Ovary (tissue), 9 donors: Measurements from ENCODE around the gene CHRNA1. TPM values are rescaled to one million over a fixed set of nuclear protein-coding genes. Genes with fewer than 3 reads are reported as not detected.
"Not testable (repeated sequence)": the region's sequence is repeated elsewhere in the genome, so short reads cannot be mapped to it uniquely, and the experiment has no call there.

ENCODE experiments used
- DNase-seq, 5 donors: peaks; one replicate each; pipeline ENCODE4 v3.0.0-alpha.2; 2019 to 2020
- H3K27ac ChIP-seq, 2 donors: fragments of 200-600 bp; one replicate each; pipeline versions ENCODE4 v1.5.1 to v1.8.0; 2019 to 2022
- H3K27me3 ChIP-seq: fragments of 200-600 bp; one replicate; pipeline ENCODE4 v1.8.0; 2022
- H3K36me3 ChIP-seq: fragments of 200-600 bp; sonication (generic); one replicate; pipeline ENCODE4 v1.5.1; 2019
- H3K4me1 ChIP-seq: one replicate; pipeline ENCODE4 v1.8.1; 2013; ENCODE audit warnings: mild to moderate bottlenecking, moderate library complexity; ENCODE audit not compliant: insufficient read depth
- H3K4me3 ChIP-seq: fragments of 200-600 bp; sonication (generic); one replicate; pipeline ENCODE4 v1.5.1; 2017
- H3K9me3 ChIP-seq, 2 donors: fragments of 200-600 bp in 1 of 2; sonication (generic) in 1 of 2; one replicate each; pipeline versions ENCODE4 v1.5.1 to v1.8.1; 2013 to 2019; ENCODE audit warnings: mild to moderate bottlenecking in 1 of 2, moderate library complexity in 1 of 2
- CTCF ChIP-seq, 3 donors: fragments of 450-650 bp in 2 of 3; fragments of 200-600 bp in 1 of 3; IDR thresholded peaks; one replicate each; pipeline versions ENCODE4 v1.5.1 to v1.8.0; 2016 to 2022; ENCODE audit warnings: antibody characterized with exemption in 3 of 3, mild to moderate bottlenecking in 1 of 3
- EP300 ChIP-seq: sonication (generic); formaldehyde crosslinking; IDR thresholded peaks from one replicate; pipeline ENCODE4 v1.6.1; 2017; ENCODE audit warnings: antibody characterized with exemption
- POLR2A ChIP-seq: fragments of 450-650 bp; IDR thresholded peaks from one replicate; pipeline ENCODE4 v1.6.1; 2017; ENCODE audit warnings: antibody characterized with exemption, mild to moderate bottlenecking, moderate library complexity
- WGBS, 3 donors: extraction: QIAGEN DNeasy Blood & Tissue Kit in 1 of 3; methylation state at CpG; one replicate each; pipeline versions ENCODE4 v1.1.5 to v1.1.7; 2013 to 2017; 5-methylcytosine and 5-hydroxymethylcytosine counted together
- intact Hi-C, 4 donors: fragments of 100-400 bp; cut with DNase I; formaldehyde crosslinking; loops; one replicate each; pipeline versions ENCODE4 v1.11.0 to v1.15.1; 2022 to 2023
- polyA plus RNA-seq, 2 donors: library from polyadenylated mRNA; stranded (reverse); fragments of 200-250 nt in 1 of 2; fragments of 350-450 nt in 1 of 2; fragmentation: Illumina TruSeq in 1 of 2; extraction: RNeasy Lipid Tissue Mini Kit (QIAGEN cat#74804) in 1 of 2; gene quantifications; one replicate each; pipeline ENCODE4 v1.2.3, GENCODE V29; 2013 to 2014
- total RNA-seq, 7 donors: library from RNA; depleted of rRNA in 2 of 7; stranded (reverse); fragments of >200 nt in 2 of 7; fragmentation: NEBNext Ultra II Directional in 3 of 7; extraction: Animal tissue kit (Norgen Biotek cat#: 25700) in 3 of 7; gene quantifications; one replicate each; pipeline versions ENCODE4 v1.1.0 to v1.2.4, GENCODE V29; 2016 to 2023
- donor health status: DM: no; HTN: no; CAD: no; lungs with moderate emphysema.
- donor health status: DM: no; HTN: no; CAD: no.
- donor health status: Bipolar disorder and iron deficiency.
- donor health status: DM: yes; HTN: yes; CAD: no.
- donor health status: DM: no; HTN: no; CAD: no.
- donor health status: DM: yes; HTN: yes; CAD: no.

Gene CHRNA1
- total and polyA plus RNA-seq, 9 donors = 0.05 to 1.4 (median 0.45) TPM; not detected in 6

GRCh38 chr2:174717916-174718315, 46.4 kb downstream of the CHRNA1 start:
- no peaks in the 10 kb centered on the region for H3K4me1 ChIP-seq
- 89 to 92% (median 91%) methylated on average over 3 of the region's 3 CpGs for WGBS, 3 donors
- intact Hi-C loops = no loop called here
- TF ChIP-seq CTCF (IDR thresholded peaks at IDR 0.05) (no peak), EP300 (no peak), POLR2A (no peak)
- no peaks in the 10 kb centered on the region for H3K9me3 ChIP-seq
- no peak for DNase-seq
- no peak overlapping the region for H3K4me3 ChIP-seq
- no peaks in the 10 kb centered on the region for H3K27me3 ChIP-seq
- H3K27ac ChIP-seq = no peak overlapping the region
- H3K36me3 ChIP-seq = no peaks in the 10 kb centered on the region

- Histone ChIP-seq H3K36me3 (no peaks in the 10 kb centered on the region), H3K27ac (no peak overlapping the region), H3K4me3 (no peak overlapping the region), H3K27me3 (no peaks in the 10 kb centered on the region), H3K9me3 (no peaks in the 10 kb centered on the region), H3K4me1 (no peaks in the 10 kb centered on the region)
- intact Hi-C loops = no loop called here
- TF ChIP-seq EP300 = no peak
- no peak for TF ChIP-seq POLR2A
- TF ChIP-seq CTCF (IDR thresholded peaks at IDR 0.05) = no peak
- WGBS, 3 donors = 78 to 79% (median 78%) methylated on average over 6 of the region's 6 CpGs
- no peak for DNase-seq
Measured at GRCh38 chr2:174717273-174717672, 47.0 kb downstream of the CHRNA1 start.

- H3K4me1 ChIP-seq = no peaks in the 10 kb centered on the region
- no peak overlapping the region for H3K4me3 ChIP-seq
- TF ChIP-seq EP300 (no peak), CTCF (IDR thresholded peaks at IDR 0.05) (no peak), POLR2A (no peak)
- intact Hi-C loops = no loop called here
- no peaks in the 10 kb centered on the region for H3K27me3 ChIP-seq
- H3K36me3 ChIP-seq = no peaks in the 10 kb centered on the region
- no peaks in the 10 kb centered on the region for H3K9me3 ChIP-seq
- H3K27ac ChIP-seq = no peak overlapping the region
- DNase-seq = no peak
- 53 to 60% (median 57%) methylated on average over 3 of the region's 3 CpGs for WGBS, 3 donors
Measured at GRCh38 chr2:174716785-174717184, 47.5 kb downstream of the CHRNA1 start.

GRCh38 chr2:174713686-174714085, 50.6 kb downstream of the CHRNA1 start:
- Histone ChIP-seq H3K27ac (no peak overlapping the region), H3K9me3 (no peaks in the 10 kb centered on the region), H3K4me3 (no peak overlapping the region), H3K4me1 (no peaks in the 10 kb centered on the region), H3K36me3 (no peaks in the 10 kb centered on the region), H3K27me3 (no peaks in the 10 kb centered on the region)
- DNase-seq = no peak
- intact Hi-C loops = no loop called here
- TF ChIP-seq POLR2A (no peak), CTCF (IDR thresholded peaks at IDR 0.05) (no peak), EP300 (no peak)
- WGBS, 3 donors = 97 to 100% (median 98%) methylated on average over 2 of the region's 2 CpGs

- no peak overlapping the region for H3K4me3 ChIP-seq
- 83 to 90% (median 86%) methylated on average over 6 of the region's 6 CpGs for WGBS, 3 donors
- H3K9me3 ChIP-seq = no peaks in the 10 kb centered on the region
- H3K27ac ChIP-seq = no peak overlapping the region
- H3K27me3 ChIP-seq = no peaks in the 10 kb centered on the region
- intact Hi-C loops = no loop called here
- no peak for TF ChIP-seq POLR2A
- no peak for DNase-seq
- H3K36me3 ChIP-seq = no peaks in the 10 kb centered on the region
- no peaks in the 10 kb centered on the region for H3K4me1 ChIP-seq
Measured at GRCh38 chr2:174711206-174711605, 53.1 kb downstream of the CHRNA1 start.

GRCh38 chr2:174709416-174710004, 54.8 kb downstream of the CHRNA1 start:
- DNase-seq, H3K9me3 ChIP-seq, H3K27ac ChIP-seq, H3K4me3 ChIP-seq, H3K4me1 ChIP-seq, H3K27me3 ChIP-seq, H3K36me3 ChIP-seq, intact Hi-C loops: not testable (repeated sequence)
- WGBS, 3 donors = 95 to 96% (median 96%) methylated on average over 32 of the region's 32 CpGs
